Uterus (tissue), 4 donors: ENCODE results near the gene CYP2J2. TPM values are rescaled to one million over a fixed set of nuclear protein-coding genes. Genes with fewer than 3 reads are reported as not detected.
"Not testable (repeated sequence)": the region's sequence is repeated elsewhere in the genome, so short reads cannot be mapped to it uniquely, and the experiment has no call there.

Experiments used
- DNase-seq, 2 donors: peaks; one replicate each; pipeline ENCODE4 v3.0.0-alpha.2; 2019 to 2020
- H3K27ac ChIP-seq, 2 donors: fragments of 200-600 bp; sonication (generic); 1 replicate in 1 of 2; 2 replicates in 1 of 2; pipeline ENCODE4 v1.5.1; 2016 to 2018
- H3K27me3 ChIP-seq, 2 donors: fragments of 200-600 bp; sonication (generic); one replicate each; pipeline ENCODE4 v1.5.1; 2018 to 2019; ENCODE audit warnings: control low read depth in 1 of 2
- H3K36me3 ChIP-seq, 2 donors: fragments of 200-600 bp; sonication (generic); one replicate each; pipeline ENCODE4 v1.5.1; 2019; ENCODE audit warnings: control low read depth in 1 of 2
- H3K4me1 ChIP-seq, 2 donors: fragments of 200-600 bp; sonication (generic); one replicate each; pipeline ENCODE4 v1.5.1; 2018 to 2019; ENCODE audit warnings: control low read depth in 1 of 2
- H3K4me3 ChIP-seq, 2 donors: fragments of 200-600 bp; sonication (generic); 1 replicate in 1 of 2; 2 replicates in 1 of 2; pipeline ENCODE4 v1.5.1; 2018 to 2019; ENCODE audit warnings: mild to moderate bottlenecking in 1 of 2
- H3K9me3 ChIP-seq, 2 donors: fragments of 200-600 bp; sonication (generic); one replicate each; pipeline ENCODE4 v1.5.1; 2019; ENCODE audit warnings: control low read depth in 1 of 2
- CTCF ChIP-seq, 4 experiments: fragments of 200-600 bp in 2 of 4; fragments of 450-650 bp in 2 of 4; sonication (generic) in 2 of 4; IDR thresholded peaks; one replicate each; pipeline ENCODE4 v1.5.1; 2016 to 2019; ENCODE audit warnings: antibody characterized with exemption in 4 of 4, mild to moderate bottlenecking in 2 of 4, moderate library complexity in 1 of 4
- POLR2A ChIP-seq, 2 donors: fragments of 450-650 bp; IDR thresholded peaks; one replicate each; pipeline ENCODE4 v1.6.1; 2016; ENCODE audit warnings: antibody characterized with exemption in 2 of 2, mild to moderate bottlenecking in 1 of 2, moderate library complexity in 1 of 2
- intact Hi-C: fragments of 100-400 bp; cut with DNase I; formaldehyde crosslinking; loops from one replicate; pipeline ENCODE4 v1.15.1; 2023; ENCODE audit warnings: low total_unique reads
- total RNA-seq, 4 donors: library from RNA; depleted of rRNA in 3 of 4; stranded (reverse); fragments of >200 nt in 3 of 4; gene quantifications; one replicate each; pipeline versions ENCODE4 v1.1.0 to v1.2.4, GENCODE V29; 2014 to 2023
- donor health status: DM: yes; HTN: yes; CAD: no.

The CYP2J2 gene
- total RNA-seq, 4 donors from 2014 or later: 0.28 TPM; not detected in 3

GRCh38 chr1:59857679-59858354 lies 68.8 kb downstream of the CYP2J2 start:
- Histone ChIP-seq H3K4me1 (no peaks in the 10 kb centered on the region), H3K36me3 (no peaks in the 10 kb centered on the region), H3K4me3 (no peak overlapping the region), H3K9me3 (no peaks in the 10 kb centered on the region), H3K27ac (no peak overlapping the region), H3K27me3 (no peaks in the 10 kb centered on the region)
- intact Hi-C loops: no loop called here
- TF ChIP-seq POLR2A (IDR thresholded peaks at IDR 0.05) (no peak), CTCF (IDR thresholded peaks at IDR 0.05) (no peak)
- DNase-seq: no peak

- no peak overlapping the region for H3K27ac ChIP-seq
- H3K27me3 ChIP-seq: no peaks in the 10 kb centered on the region
- no peak for TF ChIP-seq CTCF (IDR thresholded peaks at IDR 0.05)
- no peak for TF ChIP-seq POLR2A (IDR thresholded peaks at IDR 0.05)
- no peak for DNase-seq
- no peaks in the 10 kb centered on the region for H3K4me1 ChIP-seq
- no peaks in the 10 kb centered on the region for H3K9me3 ChIP-seq
- no peak overlapping the region for H3K4me3 ChIP-seq
- no peaks in the 10 kb centered on the region for H3K36me3 ChIP-seq
- intact Hi-C loops: no loop called here
These were observed 69.7 kb downstream of the CYP2J2 start for GRCh38 chr1:59856725-59857338.

GRCh38 chr1:59855297-59855696 lies 71.3 kb downstream of the CYP2J2 start:
- DNase-seq, intact Hi-C loops, H3K27ac ChIP-seq, H3K4me3 ChIP-seq, H3K27me3 ChIP-seq, H3K4me1 ChIP-seq, H3K36me3 ChIP-seq, H3K9me3 ChIP-seq: not testable (repeated sequence)

- Histone ChIP-seq H3K4me1 (no peaks in the 10 kb centered on the region), H3K4me3 (no peak overlapping the region), H3K27me3 (no peaks in the 10 kb centered on the region), H3K36me3 (no peaks in the 10 kb centered on the region), H3K9me3 (no peaks in the 10 kb centered on the region), H3K27ac (no peak overlapping the region)
- DNase-seq: no peak
- intact Hi-C loops: no loop called here
- no peak for TF ChIP-seq CTCF (IDR thresholded peaks at IDR 0.05)
- TF ChIP-seq POLR2A (IDR thresholded peaks at IDR 0.05): no peak
These were observed 74.5 kb downstream of the CYP2J2 start for GRCh38 chr1:59852117-59852516.

- intact Hi-C loops: no loop called here
- H3K27me3 ChIP-seq: no peaks in the 10 kb centered on the region
- DNase-seq: no peak
- no peaks in the 10 kb centered on the region for H3K4me1 ChIP-seq
- no peaks in the 10 kb centered on the region for H3K9me3 ChIP-seq
- no peaks in the 10 kb centered on the region for H3K36me3 ChIP-seq
- H3K4me3 ChIP-seq: no peak overlapping the region
- no peak for TF ChIP-seq POLR2A (IDR thresholded peaks at IDR 0.05)
- no peak for TF ChIP-seq CTCF (IDR thresholded peaks at IDR 0.05)
- no peak overlapping the region for H3K27ac ChIP-seq
These were observed 79.7 kb downstream of the CYP2J2 start for GRCh38 chr1:59846895-59847282.
